Suprapubic skin (tissue), 4 donors: ENCODE measurements around the gene IGF2BP3. TPM values are rescaled to one million over a fixed set of nuclear protein-coding genes. Genes with fewer than 3 reads are reported as not detected.

Source experiments
- DNase-seq, 2 donors: peaks; one replicate each; pipeline ENCODE4 v3.0.0-alpha.2; 2019; ENCODE audit warnings: low spot score in 2 of 2
- H3K27ac ChIP-seq: fragments of 200-600 bp; sonication (generic); one replicate; pipeline ENCODE4 v1.5.1; 2019
- H3K27me3 ChIP-seq: fragments of 200-600 bp; sonication (generic); one replicate; pipeline ENCODE4 v1.5.1; 2019
- H3K36me3 ChIP-seq: fragments of 200-600 bp; sonication (generic); one replicate; pipeline ENCODE4 v1.5.1; 2019
- H3K4me1 ChIP-seq: fragments of 200-600 bp; sonication (generic); one replicate; pipeline ENCODE4 v1.5.1; 2019
- H3K4me3 ChIP-seq: fragments of 200-600 bp; sonication (generic); one replicate; pipeline ENCODE4 v1.5.1; 2019; ENCODE audit warnings: mild to moderate bottlenecking
- H3K9me3 ChIP-seq: fragments of 200-600 bp; sonication (generic); one replicate; pipeline ENCODE4 v1.5.1; 2019
- EP300 ChIP-seq: sonication (generic); formaldehyde crosslinking; IDR thresholded peaks from one replicate; pipeline ENCODE4 v1.6.1; 2017; ENCODE audit warnings: antibody characterized with exemption
- POLR2A ChIP-seq, 2 donors: fragments of 450-650 bp; IDR thresholded peaks; one replicate each; pipeline ENCODE4 v1.6.1; 2017; ENCODE audit warnings: antibody characterized with exemption in 2 of 2, mild to moderate bottlenecking in 2 of 2, moderate library complexity in 2 of 2
- POLR2AphosphoS5 ChIP-seq, 3 donors: sonication (generic); formaldehyde crosslinking; IDR thresholded peaks; one replicate each; pipeline ENCODE4 v1.6.1; 2017; ENCODE audit warnings: antibody characterized with exemption in 3 of 3
- WGBS: methylation state at CpG from one replicate; pipeline ENCODE4 v1.1.5; 2018; 5-methylcytosine and 5-hydroxymethylcytosine counted together
- total RNA-seq, 4 donors: library from RNA; depleted of rRNA; stranded (reverse); fragments of >200 nt; gene quantifications; one replicate each; pipeline ENCODE4 v1.1.0, GENCODE V29; 2016
- TF ChIP-seq, protein P1 (sequence below), 2 donors: fragments of 200-600 bp in 1 of 2; fragments of 450-650 bp in 1 of 2; sonication (generic) in 1 of 2; IDR thresholded peaks; one replicate each; pipeline ENCODE4 v1.5.1; 2016 to 2019; ENCODE audit warnings: antibody characterized with exemption in 2 of 2, mild to moderate bottlenecking in 1 of 2, moderate library complexity in 1 of 2

The IGF2BP3 gene
- total RNA-seq, 4 donors from 2014 or later, result 0.47 to 1.9 TPM; not detected in 2

DNA sequence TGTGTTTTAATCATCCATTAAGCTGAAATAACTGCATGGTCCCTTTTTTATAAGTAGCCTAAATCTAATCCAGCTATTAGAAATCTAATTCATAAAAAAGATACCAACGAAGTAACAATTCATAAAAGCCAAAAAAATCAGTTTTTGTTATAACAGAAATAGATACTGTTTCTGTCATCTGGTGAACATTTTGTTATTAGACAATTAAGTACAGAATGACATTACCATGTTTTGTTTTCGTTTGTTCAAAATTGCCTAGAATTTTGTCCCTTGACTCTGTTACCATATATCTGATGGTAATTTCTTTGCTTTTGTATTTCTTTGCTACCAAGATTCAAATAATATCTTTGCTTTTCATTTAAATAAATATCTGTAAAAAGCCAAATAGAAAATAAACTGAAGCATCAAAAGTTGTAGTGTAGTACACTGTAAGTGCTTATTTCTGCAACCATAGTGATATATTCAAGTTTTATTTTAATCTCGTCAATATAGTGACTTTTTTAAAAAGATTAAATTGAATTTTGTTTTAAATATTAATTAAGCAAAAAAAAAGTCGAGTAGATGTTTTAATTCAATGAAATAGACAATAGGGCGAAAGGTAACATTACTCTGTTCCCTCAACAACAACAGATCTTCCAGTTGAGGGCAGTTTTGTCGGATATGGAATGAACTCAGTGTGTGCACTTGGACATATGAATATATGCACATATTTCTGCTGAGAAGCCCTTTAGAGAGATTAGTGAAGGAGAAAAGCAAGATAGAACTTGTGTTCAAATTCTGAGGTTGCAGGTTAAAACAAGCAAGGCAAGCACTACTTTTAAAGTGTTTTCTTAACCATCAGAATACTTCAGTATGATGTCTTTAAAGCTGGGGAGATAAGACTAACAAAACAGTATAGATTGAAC is 7.9 kb upstream of the IGF2BP3 start:
- no peaks in the 10 kb centered on the region for H3K9me3 ChIP-seq
- H3K4me3 ChIP-seq, result no peak overlapping the region
- DNase-seq, result no peak
- H3K4me1 ChIP-seq, result peaks cover 13% of the 10 kb centered on the region
- H3K36me3 ChIP-seq, result no peaks in the 10 kb centered on the region
- TF ChIP-seq POLR2A (IDR thresholded peaks at IDR 0.05) (no peak), POLR2AphosphoS5 (IDR thresholded peaks at IDR 0.05) (no peak)
- H3K27ac ChIP-seq, result no peak overlapping the region
- H3K27me3 ChIP-seq, result peaks cover 92% of the 10 kb centered on the region
- 75% methylated on average over 6 of the region's 6 CpGs for WGBS

DNA sequence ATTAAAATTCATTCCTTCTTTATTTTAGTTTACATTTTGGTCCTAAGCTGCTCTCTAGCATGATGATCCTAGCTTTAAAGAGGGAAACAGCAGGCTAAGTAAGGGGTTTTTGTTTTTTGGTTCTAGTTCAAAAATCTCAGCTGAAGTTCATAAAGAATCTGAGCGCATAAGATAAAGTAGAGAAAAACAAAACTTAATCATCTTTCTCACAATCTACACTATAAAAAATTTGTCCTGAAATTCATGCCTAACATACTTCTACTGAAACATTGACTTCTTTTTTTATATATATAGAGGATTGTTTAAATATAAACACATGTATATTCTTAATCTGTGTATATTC is 6.8 kb upstream of the IGF2BP3 start:
- H3K9me3 ChIP-seq, result no peaks in the 10 kb centered on the region
- peaks cover 13% of the 10 kb centered on the region for H3K4me1 ChIP-seq
- no peak for DNase-seq
- WGBS, result 92% methylated on average over 1 of the region's 1 CpG
- H3K36me3 ChIP-seq, result no peaks in the 10 kb centered on the region
- no peak overlapping the region for H3K4me3 ChIP-seq
- TF ChIP-seq POLR2A (IDR thresholded peaks at IDR 0.05) (no peak), POLR2AphosphoS5 (IDR thresholded peaks at IDR 0.05) (no peak), EP300 (no peak)
- TF ChIP-seq, protein P1, sequence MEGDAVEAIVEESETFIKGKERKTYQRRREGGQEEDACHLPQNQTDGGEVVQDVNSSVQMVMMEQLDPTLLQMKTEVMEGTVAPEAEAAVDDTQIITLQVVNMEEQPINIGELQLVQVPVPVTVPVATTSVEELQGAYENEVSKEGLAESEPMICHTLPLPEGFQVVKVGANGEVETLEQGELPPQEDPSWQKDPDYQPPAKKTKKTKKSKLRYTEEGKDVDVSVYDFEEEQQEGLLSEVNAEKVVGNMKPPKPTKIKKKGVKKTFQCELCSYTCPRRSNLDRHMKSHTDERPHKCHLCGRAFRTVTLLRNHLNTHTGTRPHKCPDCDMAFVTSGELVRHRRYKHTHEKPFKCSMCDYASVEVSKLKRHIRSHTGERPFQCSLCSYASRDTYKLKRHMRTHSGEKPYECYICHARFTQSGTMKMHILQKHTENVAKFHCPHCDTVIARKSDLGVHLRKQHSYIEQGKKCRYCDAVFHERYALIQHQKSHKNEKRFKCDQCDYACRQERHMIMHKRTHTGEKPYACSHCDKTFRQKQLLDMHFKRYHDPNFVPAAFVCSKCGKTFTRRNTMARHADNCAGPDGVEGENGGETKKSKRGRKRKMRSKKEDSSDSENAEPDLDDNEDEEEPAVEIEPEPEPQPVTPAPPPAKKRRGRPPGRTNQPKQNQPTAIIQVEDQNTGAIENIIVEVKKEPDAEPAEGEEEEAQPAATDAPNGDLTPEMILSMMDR (IDR thresholded peaks at IDR 0.05), result no peak
- H3K27ac ChIP-seq, result no peak overlapping the region
- H3K27me3 ChIP-seq, result peaks cover 100% of the 10 kb centered on the region

DNA sequence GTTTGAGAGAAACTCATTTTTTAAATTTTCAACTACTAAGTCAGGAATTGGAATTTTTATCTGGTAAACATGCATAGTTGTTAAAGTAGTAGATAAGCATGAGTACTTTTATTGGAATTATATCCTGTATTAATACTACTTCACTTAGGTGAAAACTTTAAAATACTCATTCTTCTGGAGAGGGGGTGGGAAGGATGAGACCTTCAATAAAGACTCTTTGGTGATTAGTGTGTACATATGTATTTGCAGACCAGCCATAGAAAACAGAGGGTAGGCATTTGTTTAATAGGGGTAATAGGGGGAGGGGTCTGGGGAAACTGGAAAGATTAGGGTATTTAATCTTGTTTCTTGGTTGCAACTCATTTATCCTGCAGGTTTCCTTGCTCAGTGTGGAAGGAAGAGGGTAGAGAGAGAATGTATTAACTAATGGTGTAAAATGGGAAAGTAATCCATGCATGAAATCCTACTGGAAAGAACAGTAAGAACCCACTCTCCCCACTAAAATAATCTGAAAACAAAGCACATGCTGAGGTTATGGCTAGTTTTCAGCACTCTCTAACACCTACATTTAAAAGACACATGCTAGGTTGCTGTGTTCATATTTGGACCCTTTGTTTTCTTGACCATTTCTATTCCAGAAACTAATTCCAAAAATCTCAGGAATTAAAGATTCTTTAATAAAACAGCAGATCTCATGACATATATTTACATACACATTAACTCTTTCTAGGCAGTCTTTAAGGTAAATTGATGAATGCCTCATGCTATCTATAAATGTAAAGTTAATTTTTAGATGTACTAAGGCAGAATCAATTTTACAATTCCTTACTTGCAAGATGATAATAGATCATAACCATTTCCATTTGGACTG is 6.2 kb upstream of the IGF2BP3 start:
- no peaks in the 10 kb centered on the region for H3K36me3 ChIP-seq
- no peak for TF ChIP-seq EP300
- TF ChIP-seq, protein P1 (IDR thresholded peaks at IDR 0.05), result no peak
- no peak for TF ChIP-seq POLR2A (IDR thresholded peaks at IDR 0.05)
- no peak for TF ChIP-seq POLR2AphosphoS5 (IDR thresholded peaks at IDR 0.05)
- H3K27ac ChIP-seq, result no peak overlapping the region
- no peak for DNase-seq
- H3K4me1 ChIP-seq, result peaks cover 13% of the 10 kb centered on the region
- H3K9me3 ChIP-seq, result no peaks in the 10 kb centered on the region
- peaks cover 100% of the 10 kb centered on the region for H3K27me3 ChIP-seq
- no peak overlapping the region for H3K4me3 ChIP-seq

DNA sequence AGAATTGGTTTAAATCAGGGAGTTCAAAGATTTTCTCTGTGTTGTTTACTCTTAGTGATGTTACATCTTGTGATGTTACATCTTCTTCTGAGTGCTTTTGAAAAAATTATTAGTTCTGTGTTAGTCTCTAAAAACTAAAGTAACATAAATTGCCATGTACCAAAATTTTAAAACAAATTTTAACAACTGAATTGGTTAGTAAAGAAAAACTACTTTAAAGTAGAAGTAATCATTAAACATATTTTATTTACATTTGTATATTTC is 5.2 kb upstream of the IGF2BP3 start:
- peaks cover 21% of the 10 kb centered on the region for H3K4me1 ChIP-seq
- peaks cover 100% of the 10 kb centered on the region for H3K27me3 ChIP-seq
- no peaks in the 10 kb centered on the region for H3K36me3 ChIP-seq
- no peak overlapping the region for H3K27ac ChIP-seq
- TF ChIP-seq POLR2AphosphoS5 (IDR thresholded peaks at IDR 0.05) (no peak), EP300 (no peak), POLR2A (IDR thresholded peaks at IDR 0.05) (no peak)
- TF ChIP-seq, protein P1 (IDR thresholded peaks at IDR 0.05), result no peak
- DNase-seq, result no peak
- no peak overlapping the region for H3K4me3 ChIP-seq
- no peaks in the 10 kb centered on the region for H3K9me3 ChIP-seq

DNA sequence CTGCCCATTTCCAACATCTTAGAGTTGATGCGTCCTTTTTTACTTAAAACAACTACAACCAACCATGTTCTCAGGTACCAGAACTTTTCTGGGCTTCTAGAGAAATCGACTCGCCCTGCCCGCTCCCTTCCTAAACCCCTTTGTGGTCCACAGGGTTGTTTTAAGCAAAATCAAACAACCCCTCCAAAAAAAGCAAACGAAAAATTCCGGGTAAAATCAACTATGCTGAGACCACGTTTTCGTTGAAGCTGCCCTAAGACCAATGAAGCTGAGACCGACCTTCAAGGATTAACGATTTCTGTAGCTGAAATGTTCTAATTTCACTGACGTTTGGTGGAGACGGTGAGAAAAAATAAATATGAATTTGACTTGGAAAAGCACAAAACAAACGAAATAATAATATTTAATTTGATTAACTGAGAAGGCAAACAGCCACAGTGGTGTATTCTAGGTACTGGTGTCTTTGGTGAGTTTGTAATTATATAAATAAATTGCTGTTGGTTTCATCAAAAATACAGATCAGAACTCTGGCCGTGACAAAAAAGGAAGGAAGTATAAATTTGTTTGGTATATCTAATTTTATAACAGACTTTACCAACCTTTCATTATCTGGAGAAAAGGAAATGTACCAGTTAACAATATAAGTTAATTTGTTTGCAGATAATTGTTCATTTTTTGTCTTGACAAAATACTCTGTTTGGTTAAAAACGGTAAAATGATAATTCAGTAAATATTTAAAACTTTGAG is 4.7 kb upstream of the IGF2BP3 start:
- H3K4me1 ChIP-seq, result peaks cover 26% of the 10 kb centered on the region
- DNase-seq, result no peak
- WGBS, result 10% methylated on average over 15 of the region's 15 CpGs
- no peak overlapping the region for H3K27ac ChIP-seq
- H3K27me3 ChIP-seq, result peaks cover 100% of the 10 kb centered on the region
- no peaks in the 10 kb centered on the region for H3K36me3 ChIP-seq
- no peaks in the 10 kb centered on the region for H3K9me3 ChIP-seq
- H3K4me3 ChIP-seq, result no peak overlapping the region
- TF ChIP-seq POLR2AphosphoS5 (IDR thresholded peaks at IDR 0.05) (no peak), POLR2A (IDR thresholded peaks at IDR 0.05) (no peak), EP300 (no peak)
- TF ChIP-seq, protein P1 (IDR thresholded peaks at IDR 0.05), result no peak
